RWPE1 (cell line): ENCODE measurements around the gene EEPD1.

Experiments used
- CTCF ChIA-PET: fragments of 350-600 bp; sonication (Branson Sonifier 250); formaldehyde crosslinking; extraction: SDS; loops from one replicate; lab custom pipeline; 2021; lab: Yijun Ruan, JAX
- POLR2A ChIA-PET: fragments of 400-600 bp; formaldehyde crosslinking; extraction: SDS; loops from one replicate; lab custom pipeline; 2020; ENCODE audit warnings: antibody characterized with exemption; ENCODE audit not compliant: low non-redundant PET; lab: Yijun Ruan, JAX
- DNase-seq: peaks from one replicate; pipeline ENCODE4 v3.0.0; 2012; ENCODE audit warnings: low spot score
- H3K27ac ChIP-seq: fragments of 450-650 bp; 2 replicates; pipeline ENCODE4 v1.5.1; 2017
- TF ChIP-seq, protein P1 (sequence below): fragments of 450-650 bp; conservative IDR thresholded peaks from 2 replicates; pipeline ENCODE4 v1.5.1; 2017; ENCODE audit warnings: low read depth, mild to moderate bottlenecking

Gene EEPD1

GRCh38 chr7:36165059-36165458 lies 12.0 kb downstream of the EEPD1 start:
- TF ChIP-seq, protein P1, sequence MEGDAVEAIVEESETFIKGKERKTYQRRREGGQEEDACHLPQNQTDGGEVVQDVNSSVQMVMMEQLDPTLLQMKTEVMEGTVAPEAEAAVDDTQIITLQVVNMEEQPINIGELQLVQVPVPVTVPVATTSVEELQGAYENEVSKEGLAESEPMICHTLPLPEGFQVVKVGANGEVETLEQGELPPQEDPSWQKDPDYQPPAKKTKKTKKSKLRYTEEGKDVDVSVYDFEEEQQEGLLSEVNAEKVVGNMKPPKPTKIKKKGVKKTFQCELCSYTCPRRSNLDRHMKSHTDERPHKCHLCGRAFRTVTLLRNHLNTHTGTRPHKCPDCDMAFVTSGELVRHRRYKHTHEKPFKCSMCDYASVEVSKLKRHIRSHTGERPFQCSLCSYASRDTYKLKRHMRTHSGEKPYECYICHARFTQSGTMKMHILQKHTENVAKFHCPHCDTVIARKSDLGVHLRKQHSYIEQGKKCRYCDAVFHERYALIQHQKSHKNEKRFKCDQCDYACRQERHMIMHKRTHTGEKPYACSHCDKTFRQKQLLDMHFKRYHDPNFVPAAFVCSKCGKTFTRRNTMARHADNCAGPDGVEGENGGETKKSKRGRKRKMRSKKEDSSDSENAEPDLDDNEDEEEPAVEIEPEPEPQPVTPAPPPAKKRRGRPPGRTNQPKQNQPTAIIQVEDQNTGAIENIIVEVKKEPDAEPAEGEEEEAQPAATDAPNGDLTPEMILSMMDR: no peak
- H3K27ac ChIP-seq: no peak overlapping the region
- DNase-seq: no peak
- ChIA-PET CTCF (interaction anchor here (0.6 to 0.9 kb wide), 4 partner anchors 9 to 1051 kb away, joined by 3 to 5 read pairs (median 4); no protein-coding TSS in a partner anchor), POLR2A (no interaction called here)

DNA sequence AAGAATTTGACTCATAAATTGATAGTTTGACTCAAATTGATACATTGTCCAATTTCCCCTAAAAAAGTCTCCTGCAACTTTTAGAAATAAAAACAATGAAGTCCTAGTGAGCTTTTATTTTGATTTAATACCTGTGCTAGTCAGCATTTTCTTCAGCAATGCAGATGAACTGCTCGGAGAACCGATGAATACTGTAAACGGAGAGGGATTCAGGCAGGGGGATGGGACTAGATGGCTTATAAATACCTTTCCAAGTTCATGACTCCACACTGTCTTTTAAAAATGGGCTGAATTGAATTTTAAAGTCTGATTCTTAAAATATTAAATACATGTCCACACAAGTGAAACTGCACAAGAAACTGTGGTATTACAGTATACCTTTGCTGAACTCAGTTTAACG lies 12.7 kb downstream of the EEPD1 start:
- ChIA-PET CTCF (interaction anchor here (0.6 kb wide), 4 partner anchors 25 to 1050 kb away, joined by 3 to 5 read pairs (median 4); no protein-coding TSS in a partner anchor), POLR2A (no interaction called here)
- H3K27ac ChIP-seq: no peak overlapping the region
- TF ChIP-seq, protein P1: no peak
- no peak for DNase-seq

- POLR2A ChIA-PET: no interaction called here
- TF ChIP-seq, protein P1: no peak
- H3K27ac ChIP-seq: no peak overlapping the region
- no peak for DNase-seq
- CTCF ChIA-PET: no interaction called here
Observed at GRCh38 chr7:36167403-36168050, 14.5 kb downstream of the EEPD1 start.

- TF ChIP-seq, protein P1: no peak
- no peak overlapping the region for H3K27ac ChIP-seq
- ChIA-PET POLR2A (no interaction called here), CTCF (no interaction called here)
- DNase-seq: no peak
Observed at GRCh38 chr7:36171503-36171902, 18.4 kb downstream of the EEPD1 start.

- POLR2A ChIA-PET: no interaction called here
- DNase-seq: no peak
- no peak overlapping the region for H3K27ac ChIP-seq
- TF ChIP-seq, protein P1: no peak
- CTCF ChIA-PET: no interaction called here
Observed at GRCh38 chr7:36175886-36176285, 22.8 kb downstream of the EEPD1 start.

DNA sequence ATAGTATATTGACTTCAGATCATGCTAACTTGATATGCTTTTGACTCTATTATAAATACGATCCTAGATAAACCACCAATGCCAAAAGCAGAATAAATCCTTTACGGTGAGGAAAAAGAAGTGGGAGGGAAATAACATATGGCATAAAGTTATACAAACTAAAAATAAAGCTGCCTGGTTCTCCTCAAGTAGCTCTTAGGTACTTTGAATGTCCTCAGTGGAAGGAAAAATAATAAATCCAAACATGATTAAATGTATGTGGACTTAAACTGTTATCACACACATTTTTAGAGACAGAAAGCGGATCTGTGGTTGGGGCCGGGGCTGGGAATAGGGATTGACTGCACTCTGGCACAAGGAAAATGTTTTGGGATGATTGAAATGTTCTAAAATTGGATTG lies 23.6 kb downstream of the EEPD1 start:
- H3K27ac ChIP-seq: no peak overlapping the region
- POLR2A ChIA-PET: no interaction called here
- CTCF ChIA-PET: no interaction called here
- TF ChIP-seq, protein P1: no peak
- DNase-seq: no peak
